KOPT-K1 (cell line): ENCODE results near the gene UGT1A3.
"Not testable (repeated sequence)": the region's sequence is repeated elsewhere in the genome, so short reads cannot be mapped to it uniquely, and the experiment has no call there.

Source experiments
- H3K27ac ChIP-seq: fragments of 200-600 bp; sonication (generic); 2 replicates; pipeline ENCODE4 v1.5.1; 2016; ENCODE audit warnings: antibody characterized with exemption, mild to moderate bottlenecking, low read depth, low read length; ENCODE audit not compliant: poor library complexity, severe bottlenecking
- H3K36me3 ChIP-seq: fragments of 200-600 bp; sonication (generic); 2 replicates; pipeline ENCODE4 v1.5.1; 2017; ENCODE audit warnings: antibody characterized with exemption, mild to moderate bottlenecking, low read length, moderate library complexity; ENCODE audit not compliant: insufficient read depth
- H3K9me3 ChIP-seq: fragments of 200-600 bp; sonication (generic); 2 replicates; pipeline ENCODE4 v1.5.1; 2017; ENCODE audit warnings: antibody characterized with exemption, low read length, mild to moderate bottlenecking; ENCODE audit not compliant: insufficient read depth, poor library complexity, severe bottlenecking

The UGT1A3 gene

DNA sequence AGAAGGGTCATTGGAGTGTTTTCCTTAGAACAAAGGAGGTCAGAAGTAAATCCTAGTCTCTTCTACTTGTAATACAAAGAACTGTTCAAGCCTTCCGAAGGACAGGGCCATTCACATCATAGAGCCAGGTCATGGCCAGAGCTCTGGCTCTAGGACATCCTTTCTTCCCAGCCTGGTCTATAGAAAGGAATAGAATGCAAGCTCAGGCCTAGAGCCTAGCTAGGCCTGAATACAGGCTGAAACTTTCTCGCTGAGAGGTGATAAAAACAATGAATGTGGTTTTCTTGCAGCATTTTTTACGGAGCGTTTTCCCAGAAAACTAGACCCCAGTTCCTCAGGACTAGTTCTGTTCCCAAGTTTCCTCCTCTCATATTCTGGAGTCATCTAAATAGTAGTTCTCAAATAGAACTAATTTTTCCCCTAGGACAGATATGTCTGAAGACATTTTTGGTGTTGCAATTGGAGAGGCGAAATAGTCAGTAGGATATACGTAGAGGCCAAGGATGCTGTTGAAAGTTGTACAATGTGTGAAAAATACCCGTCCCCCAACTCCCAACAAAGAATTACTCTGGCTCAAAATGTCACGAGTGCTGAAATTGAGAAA is 29.3 kb upstream of the UGT1A3 start:
- no peak overlapping the region for H3K27ac ChIP-seq
- H3K36me3 ChIP-seq = no peaks in the 10 kb centered on the region

DNA sequence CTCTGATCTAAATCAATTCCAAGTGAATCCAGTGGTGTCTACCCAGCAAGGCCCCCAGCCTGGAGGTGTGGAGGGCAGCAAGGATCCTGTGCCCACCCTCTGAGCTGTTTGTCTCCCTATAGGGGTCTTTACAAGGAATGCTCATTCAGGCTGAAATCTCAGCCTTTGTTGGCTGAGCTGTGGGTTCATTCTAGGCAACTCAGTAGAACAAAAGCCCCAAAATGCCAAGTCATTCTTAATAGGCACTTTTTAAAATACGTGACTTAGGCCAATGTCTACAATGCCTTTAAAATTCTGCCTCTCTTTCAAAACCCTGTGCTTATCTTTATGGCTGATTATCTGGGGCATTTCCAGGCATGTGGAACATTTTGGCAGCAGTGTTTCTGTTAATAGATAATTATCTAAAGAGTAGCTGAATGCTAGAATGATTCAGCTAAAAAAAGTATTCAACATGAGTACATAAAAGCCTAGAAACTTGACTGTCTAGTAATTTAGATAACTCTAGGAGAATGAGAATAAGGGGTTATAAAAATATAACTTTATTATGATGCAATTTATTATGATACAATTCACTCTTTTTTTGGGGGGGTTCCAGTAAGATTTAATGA is 28.7 kb upstream of the UGT1A3 start:
- Histone ChIP-seq H3K36me3 (no peaks in the 10 kb centered on the region), H3K27ac (no peak overlapping the region), H3K9me3 (no peaks in the 10 kb centered on the region)

More for the DNA sequence above, 29.3 kb upstream of the UGT1A3 start:
- no peaks in the 10 kb centered on the region for H3K9me3 ChIP-seq

DNA sequence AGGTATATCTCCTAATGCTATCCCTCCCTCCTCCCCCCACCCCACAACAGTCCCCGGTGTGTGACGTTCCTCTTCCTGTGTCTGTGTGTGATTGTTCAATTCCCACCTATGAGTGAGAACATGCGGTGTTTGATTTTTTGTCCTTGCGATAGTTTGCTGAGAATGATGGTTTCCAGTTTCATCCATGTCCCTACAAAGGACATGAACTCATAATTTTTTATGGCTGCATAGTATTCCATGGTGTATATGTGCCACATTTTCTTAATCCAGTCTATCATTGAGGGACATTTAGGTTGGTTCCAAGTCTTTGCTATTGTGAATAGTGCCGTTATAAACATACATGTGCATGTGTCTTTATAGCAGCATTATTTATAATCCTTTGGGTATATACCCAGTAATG is 28.0 kb upstream of the UGT1A3 start:
- H3K36me3 ChIP-seq = not testable (repeated sequence)

DNA sequence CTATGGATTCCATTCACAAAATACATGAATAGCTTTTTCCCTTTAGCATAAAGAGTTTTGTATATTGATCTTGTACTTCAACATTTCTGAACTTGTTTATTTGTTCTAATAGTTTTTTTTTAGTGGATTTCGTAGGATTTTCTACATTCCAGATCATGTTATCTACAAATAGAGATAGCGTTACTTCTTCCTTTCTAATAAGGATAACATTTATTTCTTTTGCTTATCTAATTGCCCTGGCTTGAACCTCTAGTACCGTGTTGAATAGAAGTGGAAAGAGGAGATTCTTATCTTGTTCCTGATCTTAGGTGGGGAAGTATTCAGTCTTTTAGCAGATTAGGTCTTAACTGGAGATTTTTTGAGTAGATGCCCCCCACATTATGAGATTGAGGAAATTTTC is 26.6 kb upstream of the UGT1A3 start:
- H3K27ac ChIP-seq = no peak overlapping the region

More for the DNA sequence above, 28.0 kb upstream of the UGT1A3 start:
- not testable (repeated sequence) for H3K9me3 ChIP-seq, H3K27ac ChIP-seq

DNA sequence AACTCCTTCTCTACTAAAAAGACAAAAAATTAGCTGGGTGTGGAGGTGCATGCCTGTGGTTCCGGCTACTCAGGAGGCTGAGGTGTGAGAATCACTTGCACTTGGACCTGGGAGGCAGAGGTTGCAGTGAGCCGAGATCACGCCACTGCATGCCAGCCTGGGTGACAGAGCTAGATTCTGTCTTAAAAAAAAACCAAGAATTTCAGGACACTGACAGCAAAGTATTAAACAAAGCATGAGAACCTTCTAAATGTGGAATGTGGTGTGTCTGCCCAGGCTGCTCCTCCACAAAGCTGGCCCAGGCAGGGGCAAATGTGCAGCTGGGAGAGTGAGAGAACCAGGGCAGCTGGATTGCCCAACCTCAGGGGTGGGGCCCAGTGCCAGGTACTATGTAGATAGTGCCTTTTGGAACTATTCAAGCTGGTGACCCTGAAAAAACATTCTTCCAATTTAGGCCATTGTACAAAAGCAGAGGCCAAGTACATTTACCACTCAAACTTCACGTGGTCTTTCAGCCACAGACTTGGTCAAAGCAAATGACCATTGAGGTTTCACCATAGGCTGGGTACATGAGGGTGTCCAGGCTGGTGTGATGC is 22.8 kb upstream of the UGT1A3 start:
- H3K9me3 ChIP-seq = no peaks in the 10 kb centered on the region
- H3K36me3 ChIP-seq = no peaks in the 10 kb centered on the region
- no peak overlapping the region for H3K27ac ChIP-seq

More for the DNA sequence above, 26.6 kb upstream of the UGT1A3 start:
- no peaks in the 10 kb centered on the region for H3K9me3 ChIP-seq
- no peaks in the 10 kb centered on the region for H3K36me3 ChIP-seq

DNA sequence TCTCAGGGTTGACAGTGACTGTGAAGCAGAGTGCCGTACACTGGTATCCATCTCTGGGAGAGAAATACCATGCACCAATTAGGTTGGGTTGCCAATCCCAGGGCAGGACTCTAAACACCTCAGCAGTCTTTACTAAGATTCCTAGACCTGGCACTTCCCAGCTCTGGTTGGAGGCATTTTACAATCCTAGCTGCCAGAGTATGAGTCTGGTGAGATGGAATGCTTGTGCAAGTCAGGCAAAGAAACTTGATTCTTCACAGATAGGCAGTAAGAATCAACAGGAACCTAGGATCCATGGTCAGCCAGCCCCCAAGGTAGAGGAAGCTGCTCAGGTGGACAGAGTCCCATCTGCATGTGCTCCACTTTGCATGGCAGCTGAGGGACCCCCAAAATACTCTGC is 22.1 kb upstream of the UGT1A3 start:
- Histone ChIP-seq H3K36me3 (no peaks in the 10 kb centered on the region), H3K27ac (no peak overlapping the region), H3K9me3 (no peaks in the 10 kb centered on the region)

DNA sequence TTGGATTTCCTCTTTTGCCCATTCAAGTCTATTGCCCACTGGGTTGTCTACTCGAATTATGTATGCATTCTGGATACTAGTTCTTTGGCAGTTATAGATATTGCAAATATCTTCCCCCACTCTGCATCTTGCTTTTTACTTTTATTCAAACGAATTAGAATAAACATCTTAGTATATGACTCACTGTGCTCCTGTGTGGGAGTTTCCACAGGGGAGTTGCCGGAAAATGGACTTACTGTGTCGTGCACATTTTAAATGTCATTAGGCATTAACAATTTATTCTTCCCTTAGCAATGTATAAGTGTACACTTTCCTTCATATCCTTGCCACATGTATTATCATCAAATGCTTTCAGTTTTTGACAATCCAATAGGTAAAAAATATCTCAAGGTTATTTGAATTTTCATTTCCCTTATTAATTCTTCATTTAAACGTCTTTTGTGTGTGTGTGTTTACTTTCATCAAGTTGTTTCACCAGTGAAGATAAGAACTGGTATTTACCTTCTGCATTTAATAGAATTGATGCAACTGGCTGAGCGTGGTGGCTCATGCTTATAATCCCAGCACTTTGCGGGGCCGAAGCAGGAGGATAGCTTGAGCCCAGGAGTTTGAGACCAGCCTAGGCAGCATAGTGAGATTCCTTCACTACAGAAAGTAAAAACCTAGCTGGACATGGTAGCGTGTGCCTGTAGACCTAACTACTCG is 20.8 kb upstream of the UGT1A3 start:
- no peaks in the 10 kb centered on the region for H3K9me3 ChIP-seq
- no peak overlapping the region for H3K27ac ChIP-seq
- H3K36me3 ChIP-seq = no peaks in the 10 kb centered on the region

DNA sequence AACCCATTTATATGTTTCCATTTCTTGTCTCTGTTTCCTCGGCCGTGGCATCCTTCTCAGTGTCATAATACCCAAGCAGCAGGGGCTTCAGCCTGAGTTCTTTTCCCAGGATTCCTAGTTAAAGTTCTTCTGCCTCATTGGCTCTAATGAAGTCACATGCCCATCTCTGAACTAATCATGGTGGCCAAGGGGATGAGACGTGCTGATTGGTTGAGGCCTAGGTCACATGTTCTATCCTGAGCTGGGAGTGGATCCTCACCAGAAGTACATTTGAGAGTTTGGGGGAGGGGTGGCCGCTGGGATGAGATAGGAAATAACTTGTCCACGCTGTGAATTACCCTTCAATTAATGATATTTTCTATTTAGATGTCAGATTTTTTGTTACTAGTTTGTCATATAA is 19.9 kb upstream of the UGT1A3 start:
- Histone ChIP-seq H3K36me3 (no peaks in the 10 kb centered on the region), H3K27ac (no peak overlapping the region), H3K9me3 (no peaks in the 10 kb centered on the region)

DNA sequence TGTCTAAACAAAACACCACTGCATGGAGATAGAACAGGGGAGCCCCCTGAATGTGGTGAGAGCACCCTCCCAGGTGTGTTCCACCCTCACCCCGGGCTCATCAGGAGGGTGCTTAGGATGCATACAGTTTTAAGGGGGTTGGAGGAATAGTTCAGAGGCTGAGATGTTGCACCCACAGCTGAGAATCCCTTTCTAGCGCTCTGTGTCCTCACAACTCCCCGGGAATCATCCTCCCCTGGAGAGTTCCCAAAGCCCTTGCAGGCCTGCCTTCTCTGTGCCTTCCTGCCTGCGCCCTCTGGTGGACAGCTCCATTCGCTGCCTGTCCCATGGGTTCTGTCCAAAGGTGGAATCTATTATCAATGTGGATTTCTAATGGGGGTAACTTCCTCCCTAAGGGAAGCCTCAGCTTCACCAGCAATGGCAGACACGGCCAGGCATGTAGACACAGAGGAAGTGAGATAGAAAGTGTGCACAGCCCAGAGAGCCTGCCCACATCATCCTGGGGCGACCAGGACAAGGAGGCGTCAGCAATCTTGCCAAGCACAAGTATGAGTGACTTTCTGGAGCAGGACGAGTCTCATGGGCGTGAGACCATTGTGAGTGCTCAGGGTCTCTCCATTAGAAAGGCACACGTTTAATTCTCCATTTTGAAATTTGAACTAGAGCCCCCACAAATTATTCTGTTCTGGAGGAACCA is 17.4 kb upstream of the UGT1A3 start:
- Histone ChIP-seq H3K9me3 (no peaks in the 10 kb centered on the region), H3K36me3 (no peaks in the 10 kb centered on the region), H3K27ac (no peak overlapping the region)

DNA sequence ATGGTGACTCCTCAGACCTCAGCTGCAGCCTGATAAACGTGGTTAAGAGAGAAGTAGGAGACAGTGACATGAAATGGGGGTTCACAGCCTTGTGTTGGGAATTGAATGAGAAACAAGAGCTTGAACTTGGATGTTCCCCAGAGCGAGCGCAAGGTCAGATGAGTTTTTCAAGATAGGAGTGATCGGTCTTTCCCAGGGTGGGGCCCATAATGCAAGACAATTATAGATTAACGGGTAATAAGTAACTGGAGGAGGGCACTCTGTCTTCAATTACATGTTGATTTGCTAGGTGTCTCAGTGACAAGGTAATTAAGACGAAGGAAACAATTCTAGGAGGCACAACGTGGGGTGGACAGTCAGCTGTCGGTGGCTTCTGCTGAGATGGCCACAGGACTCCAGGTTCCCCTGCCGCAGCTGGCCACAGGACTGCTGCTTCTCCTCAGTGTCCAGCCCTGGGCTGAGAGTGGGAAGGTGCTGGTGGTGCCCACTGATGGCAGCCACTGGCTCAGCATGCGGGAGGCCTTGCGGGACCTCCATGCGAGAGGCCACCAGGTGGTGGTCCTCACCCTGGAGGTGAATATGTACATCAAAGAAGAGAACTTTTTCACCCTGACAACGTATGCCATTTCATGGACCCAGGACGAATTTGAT is 16.1 kb upstream of the UGT1A3 start, which contains the start of gene UGT1A5:
UGT1A5 (plus strand) TSS at position 297 of the 651 bp plus-strand sequence; CDS start at position 382, 85 bp downstream.
- H3K36me3 ChIP-seq = no peaks in the 10 kb centered on the region
- no peak within 1 kb of the TSS for H3K27ac ChIP-seq
- H3K9me3 ChIP-seq = no peaks in the 10 kb centered on the region

DNA sequence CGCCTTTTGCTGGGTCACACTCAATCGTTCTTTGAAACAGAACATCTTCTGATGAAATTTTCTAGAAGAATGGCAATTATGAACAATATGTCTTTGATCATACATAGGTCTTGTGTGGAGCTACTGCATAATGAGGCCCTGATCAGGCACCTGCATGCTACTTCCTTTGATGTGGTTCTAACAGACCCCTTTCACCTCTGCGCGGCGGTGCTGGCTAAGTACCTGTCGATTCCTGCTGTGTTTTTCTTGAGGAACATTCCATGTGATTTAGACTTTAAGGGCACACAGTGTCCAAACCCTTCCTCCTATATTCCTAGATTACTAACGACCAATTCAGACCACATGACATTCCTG is 15.6 kb upstream of the UGT1A3 start:
- Histone ChIP-seq H3K36me3 (no peaks in the 10 kb centered on the region), H3K27ac (no peak overlapping the region), H3K9me3 (no peaks in the 10 kb centered on the region)

DNA sequence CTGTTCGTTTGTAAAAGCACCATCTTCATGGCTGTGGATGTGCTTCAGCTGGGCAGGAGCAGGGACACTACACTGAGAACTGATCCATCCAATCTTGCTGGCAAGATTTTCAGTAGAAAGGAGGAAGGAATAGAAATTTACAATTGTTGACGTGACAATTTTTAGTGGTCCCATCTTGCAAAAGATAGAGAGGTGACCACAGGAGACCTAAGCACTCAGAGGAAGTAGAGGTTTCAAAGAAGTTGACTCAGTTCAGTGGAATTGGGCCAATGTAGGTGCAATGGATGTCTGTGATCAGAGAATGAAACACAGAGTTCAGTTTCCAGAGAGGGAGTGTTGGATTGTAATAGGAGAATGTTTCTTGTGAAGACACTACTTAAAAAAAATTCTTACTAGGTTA is 14.7 kb upstream of the UGT1A3 start:
- H3K27ac ChIP-seq = no peak overlapping the region
- no peaks in the 10 kb centered on the region for H3K9me3 ChIP-seq
- no peaks in the 10 kb centered on the region for H3K36me3 ChIP-seq

DNA sequence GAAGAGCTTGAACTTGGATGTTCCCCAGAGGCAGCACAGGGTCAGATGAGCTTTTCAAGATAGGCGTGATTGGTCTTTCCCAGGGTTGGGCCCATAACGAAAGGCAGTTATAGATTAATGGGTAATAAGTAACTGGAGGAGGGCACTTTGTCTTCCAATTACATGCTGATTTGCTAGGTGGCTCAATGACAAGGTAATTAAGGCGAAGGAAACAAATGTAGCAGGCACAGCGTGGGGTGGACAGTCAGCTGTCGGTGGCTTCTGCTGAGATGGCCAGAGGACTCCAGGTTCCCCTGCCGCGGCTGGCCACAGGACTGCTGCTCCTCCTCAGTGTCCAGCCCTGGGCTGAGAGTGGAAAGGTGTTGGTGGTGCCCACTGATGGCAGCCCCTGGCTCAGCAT is 10.3 kb upstream of the UGT1A3 start, which contains the start of gene UGT1A4:
UGT1A4 (plus strand) TSS at position 185 of the 400 bp plus-strand sequence; CDS start at position 270, 85 bp downstream.
- Histone ChIP-seq H3K36me3 (no peaks in the 10 kb centered on the region), H3K9me3 (no peaks in the 10 kb centered on the region), H3K27ac (no peak within 1 kb of the TSS)

DNA sequence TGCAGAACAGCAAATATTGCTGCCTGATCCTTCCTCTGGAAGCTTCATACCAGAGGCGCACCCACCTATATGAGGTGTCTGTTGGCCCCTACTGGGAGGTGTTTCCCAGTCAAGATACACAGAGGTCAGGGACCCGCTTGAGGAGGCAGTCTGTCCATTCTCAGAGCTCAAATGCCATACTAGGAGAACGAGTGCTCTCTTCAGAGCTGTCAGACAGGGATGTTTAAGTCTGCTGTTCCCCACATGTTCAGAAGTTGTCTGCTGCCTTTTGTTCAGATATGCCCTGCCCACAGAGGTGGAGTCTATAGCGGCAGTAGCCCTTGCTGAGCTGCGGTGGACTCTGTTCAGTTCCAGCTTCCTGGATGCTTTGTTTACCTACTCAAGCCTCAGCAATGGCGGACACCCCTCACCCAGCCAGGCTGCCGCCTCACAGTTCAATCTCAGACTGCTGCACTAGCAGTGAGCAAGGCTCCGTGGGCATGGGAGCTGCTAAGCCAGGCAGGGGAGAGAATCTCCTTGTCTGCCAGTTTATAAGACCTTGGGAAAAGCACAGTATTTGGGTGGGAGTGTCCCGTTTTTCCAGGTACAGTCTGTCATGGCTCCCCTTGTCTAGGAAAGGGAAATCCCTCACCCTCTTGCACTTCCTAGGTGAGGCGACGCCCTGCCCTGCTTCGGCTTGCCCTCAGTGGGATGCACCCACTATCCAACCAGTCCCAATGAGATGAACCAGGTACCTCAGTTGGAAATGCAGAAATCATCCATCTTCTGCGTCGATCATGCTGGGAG is 8.2 kb downstream of the UGT1A3 start:
- H3K27ac ChIP-seq, H3K36me3 ChIP-seq: not testable (repeated sequence)

More for the DNA sequence above, 8.2 kb downstream of the UGT1A3 start:
- H3K9me3 ChIP-seq = not testable (repeated sequence)
